Nephron (organoid): ENCODE results near the gene TMEM94.

ENCODE experiments used
- H3K27ac Mint-ChIP-seq, 3 experiments: 2 replicates each; pipeline ENCODE4 v1.8.0; 2020; ENCODE audit warnings: mixed read lengths in 3 of 3, mild to moderate bottlenecking in 2 of 3, moderate library complexity in 1 of 3
- H3K27me3 Mint-ChIP-seq: 2 replicates; pipeline ENCODE4 v1.8.0; 2021; ENCODE audit warnings: low read depth, mild to moderate bottlenecking, moderate library complexity, mixed read lengths
- H3K36me3 Mint-ChIP-seq: 2 replicates; pipeline ENCODE4 v1.8.0; 2020; ENCODE audit warnings: low read depth, mixed read lengths
- H3K4me1 Mint-ChIP-seq: 2 replicates; pipeline ENCODE4 v1.8.0; 2020; ENCODE audit warnings: mixed read lengths
- H3K4me3 Mint-ChIP-seq, 3 experiments: 2 replicates each; pipeline ENCODE4 v1.8.0; 2020; ENCODE audit warnings: mild to moderate bottlenecking in 3 of 3, mixed read lengths in 3 of 3, moderate library complexity in 2 of 3
- H3K9me3 Mint-ChIP-seq: 2 replicates; pipeline ENCODE4 v1.8.0; 2020; ENCODE audit warnings: mixed read lengths
- CTCF ChIP-seq, 3 experiments: fragments of 200-600 bp; sonication (generic); IDR thresholded peaks; one replicate each; pipeline ENCODE4 v1.5.0; 2021; ENCODE audit warnings: antibody characterized with exemption in 3 of 3; ENCODE audit not compliant: unreplicated experiment in 3 of 3

TMEM94 gene

DNA sequence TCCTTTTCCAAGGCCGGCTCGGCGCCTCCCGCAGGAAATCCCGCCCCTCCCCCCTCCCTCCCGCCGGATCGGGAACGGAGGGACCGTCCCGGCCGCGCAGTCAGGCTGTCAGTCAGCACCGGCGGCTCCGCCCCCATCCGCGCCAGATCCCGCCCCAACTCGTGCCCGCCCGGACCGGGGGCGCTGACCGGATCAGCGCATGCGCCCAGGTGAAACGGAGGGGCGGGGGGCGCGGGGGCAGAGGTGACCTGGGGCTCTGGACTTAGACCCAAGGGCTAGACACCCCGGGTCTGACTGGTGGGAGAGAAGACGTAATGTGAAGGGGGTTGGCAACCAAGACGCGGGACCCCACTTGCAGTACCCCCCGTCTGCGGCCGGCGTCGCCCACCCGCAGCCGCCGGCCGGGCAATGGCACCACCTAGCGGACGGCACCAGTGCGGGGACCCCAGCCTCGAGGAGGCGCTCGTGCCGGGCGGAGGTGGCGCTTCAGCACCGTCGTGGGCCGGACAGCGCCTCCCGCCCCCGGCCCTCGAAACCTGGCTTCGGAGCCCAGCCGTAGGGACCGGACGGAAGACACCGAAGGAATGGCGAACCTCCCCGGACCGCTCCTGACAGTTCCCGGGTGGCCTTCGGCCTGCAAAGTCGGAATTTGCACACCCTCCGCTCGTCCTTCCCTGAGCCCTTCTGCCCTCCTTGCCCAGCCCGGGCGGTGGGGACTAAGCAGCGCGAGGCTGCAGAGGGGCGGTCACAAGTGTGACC, 59.2 kb downstream of the TMEM94 start, which contains the start of gene CASKIN2:
Gene CASKIN2 (minus strand): TSS at position 42 of the 759 bp plus-strand sequence. CDS start 1,733 bp downstream, outside the sequence.
- Mint-ChIP-seq H3K27ac (no peak within 1 kb of the TSS), H3K36me3 (peaks cover 22% of the 10 kb centered on the region), H3K9me3 (no peaks in the 10 kb centered on the region), H3K4me1 (peaks cover 36% of the 10 kb centered on the region), H3K27me3 (no peaks in the 10 kb centered on the region), H3K4me3 (peak within 1 kb of the TSS; percentile 87 to 90 (median 89))
- peak; percentile 99 to 100 (median 99) for TF ChIP-seq CTCF (IDR thresholded peaks at IDR 0.05; ENCODE audit: unreplicated experiment in 3 of 3)

- peaks cover 35% of the 10 kb centered on the region for H3K4me1 Mint-ChIP-seq
- H3K4me3 Mint-ChIP-seq = peak within 1 kb of the TSS; percentile 88 to 90 (median 89)
- H3K9me3 Mint-ChIP-seq = no peaks in the 10 kb centered on the region
- no peak for TF ChIP-seq CTCF (IDR thresholded peaks at IDR 0.05; ENCODE audit: unreplicated experiment in 3 of 3)
- H3K27me3 Mint-ChIP-seq = no peaks in the 10 kb centered on the region
- H3K27ac Mint-ChIP-seq = peak within 1 kb of the TSS in 2 of 3 experiments; percentile 9 to 33
- H3K36me3 Mint-ChIP-seq = peaks cover 22% of the 10 kb centered on the region
These were observed 59.8 kb downstream of the TMEM94 start, which contains the start of gene TSEN54 for GRCh38 chr17:75516255-75516618. Gene TSEN54 (plus strand): TSS chr17:75516528. CDS start chr17:75516561, 33 bp downstream.

DNA sequence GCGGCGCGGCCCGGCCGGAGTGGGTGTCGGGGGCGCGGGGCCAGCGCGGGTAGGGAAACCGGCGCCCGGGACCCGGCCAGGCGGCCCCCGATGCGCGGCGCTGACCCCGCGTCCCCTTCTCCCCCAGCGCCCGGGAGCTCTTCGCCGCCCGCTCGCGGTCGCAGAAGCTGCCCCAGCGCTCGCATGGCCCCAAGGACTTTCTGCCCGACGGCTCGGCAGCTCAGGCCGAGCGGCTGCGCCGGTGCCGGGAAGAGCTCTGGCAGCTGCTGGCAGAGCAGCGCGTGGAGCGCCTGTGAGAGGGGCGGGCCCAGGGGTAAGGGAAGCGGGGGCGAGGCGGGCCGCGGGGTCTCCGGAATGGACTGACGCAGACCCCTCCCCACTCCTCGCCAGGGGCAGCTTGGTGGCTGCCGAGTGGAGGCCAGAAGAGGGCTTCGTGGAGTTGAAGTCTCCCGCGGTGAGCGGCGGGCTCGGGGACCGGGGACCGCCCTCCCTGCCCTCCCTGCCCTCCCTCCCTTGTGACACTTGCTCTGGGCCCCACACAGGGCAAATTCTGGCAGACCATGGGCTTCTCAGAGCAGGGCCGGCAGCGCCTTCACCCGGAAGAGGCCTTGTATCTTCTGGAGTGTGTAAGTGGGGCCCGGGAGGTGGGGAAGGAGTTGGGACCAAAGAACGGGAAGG, 60.3 kb downstream of the TMEM94 start:
- H3K27me3 Mint-ChIP-seq = no peaks in the 10 kb centered on the region
- peak overlapping the region in 2 of 3 experiments; percentile 9 to 33 for H3K27ac Mint-ChIP-seq
- peaks cover 22% of the 10 kb centered on the region for H3K36me3 Mint-ChIP-seq
- H3K4me1 Mint-ChIP-seq = peaks cover 30% of the 10 kb centered on the region
- no peak for TF ChIP-seq CTCF (IDR thresholded peaks at IDR 0.05; ENCODE audit: unreplicated experiment in 3 of 3)
- no peaks in the 10 kb centered on the region for H3K9me3 Mint-ChIP-seq
- peak overlapping the region; percentile 87 to 90 (median 88) for H3K4me3 Mint-ChIP-seq

GRCh38 chr17:75517297-75517865, 60.9 kb downstream of the TMEM94 start:
- H3K27ac Mint-ChIP-seq = peak overlapping the region in 2 of 3 experiments; percentile 9 to 33
- H3K27me3 Mint-ChIP-seq = no peaks in the 10 kb centered on the region
- peaks cover 28% of the 10 kb centered on the region for H3K36me3 Mint-ChIP-seq
- peaks cover 23% of the 10 kb centered on the region for H3K4me1 Mint-ChIP-seq
- no peak for TF ChIP-seq CTCF (IDR thresholded peaks at IDR 0.05; ENCODE audit: unreplicated experiment in 3 of 3)
- peak overlapping the region; percentile 87 to 90 (median 88) for H3K4me3 Mint-ChIP-seq
- H3K9me3 Mint-ChIP-seq = no peaks in the 10 kb centered on the region

DNA sequence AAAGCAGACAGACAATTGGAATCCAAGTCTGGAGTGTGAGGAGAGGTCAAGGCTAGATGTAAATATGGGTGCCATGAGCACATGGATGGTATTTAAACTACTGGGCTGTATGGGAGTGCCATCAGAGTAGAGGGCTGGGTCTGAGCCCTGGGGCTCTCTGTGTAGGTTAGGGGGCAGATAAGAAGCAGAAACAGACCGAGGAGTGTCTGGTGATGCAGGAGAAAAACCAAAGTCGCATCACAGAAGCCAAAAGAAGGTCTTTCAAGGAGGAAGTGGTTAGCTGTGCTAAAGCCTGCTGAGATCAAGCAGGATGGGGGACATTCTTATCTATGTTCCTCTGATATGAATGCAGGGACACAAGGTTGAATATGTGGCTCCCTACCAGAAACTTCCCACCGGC, 61.8 kb downstream of the TMEM94 start:
- Mint-ChIP-seq H3K4me3 (peak overlapping the region; percentile 87 to 90 (median 88)), H3K36me3 (peaks cover 32% of the 10 kb centered on the region), H3K9me3 (no peaks in the 10 kb centered on the region), H3K27ac (no peak overlapping the region), H3K27me3 (peaks cover 3% of the 10 kb centered on the region), H3K4me1 (peaks cover 23% of the 10 kb centered on the region)
- TF ChIP-seq CTCF (IDR thresholded peaks at IDR 0.05; ENCODE audit: unreplicated experiment in 3 of 3) = no peak
